ENCODE results near the gene IGFBP4. TPM values are rescaled to one million over a fixed set of nuclear protein-coding genes. Genes with fewer than 3 reads are reported as not detected.
"Not testable (repeated sequence)": the region's sequence is repeated elsewhere in the genome, so short reads cannot be mapped to it uniquely, and the experiment has no call there.

Gene IGFBP4
- 1 to 10 TPM; 1.9 to 2.0 TPM for total RNA-seq

DNA sequence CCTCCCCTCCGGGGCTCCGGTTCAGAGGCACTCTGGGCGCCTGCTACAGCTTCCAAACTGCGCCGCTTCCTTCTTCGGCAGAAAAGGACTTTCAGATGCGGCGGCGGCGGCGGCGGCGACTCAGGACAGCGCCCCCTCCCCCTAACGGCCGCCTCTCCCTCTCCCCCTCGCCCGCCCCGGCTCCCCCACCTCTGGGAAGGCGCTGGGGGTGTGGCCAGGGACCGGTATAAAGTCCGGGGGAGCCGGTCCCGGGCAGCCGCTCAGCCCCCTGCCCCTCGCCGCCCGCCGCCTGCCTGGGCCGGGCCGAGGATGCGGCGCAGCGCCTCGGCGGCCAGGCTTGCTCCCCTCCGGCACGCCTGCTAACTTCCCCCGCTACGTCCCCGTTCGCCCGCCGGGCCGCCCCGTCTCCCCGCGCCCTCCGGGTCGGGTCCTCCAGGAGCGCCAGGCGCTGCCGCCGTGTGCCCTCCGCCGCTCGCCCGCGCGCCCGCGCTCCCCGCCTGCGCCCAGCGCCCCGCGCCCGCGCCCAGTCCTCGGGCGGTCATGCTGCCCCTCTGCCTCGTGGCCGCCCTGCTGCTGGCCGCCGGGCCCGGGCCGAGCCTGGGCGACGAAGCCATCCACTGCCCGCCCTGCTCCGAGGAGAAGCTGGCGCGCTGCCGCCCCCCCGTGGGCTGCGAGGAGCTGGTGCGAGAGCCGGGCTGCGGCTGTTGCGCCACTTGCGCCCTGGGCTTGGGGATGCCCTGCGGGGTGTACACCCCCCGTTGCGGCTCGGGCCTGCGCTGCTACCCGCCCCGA, at the start of gene IGFBP4:
TSS of gene IGFBP4 (plus strand) at position 255 of the 792 bp plus-strand sequence. CDS start at position 541, 286 bp downstream.
- ChIA-PET POLR2A (interaction anchor here (0.7 kb wide), 1 partner anchor 112 kb away, joined by 3 read pairs; no protein-coding TSS in a partner anchor), CTCF (interaction anchor here (0.7 to 2.9 kb wide), 15 partner anchors 12 to 117 kb away, joined by 3 to 33 read pairs (median 4); no protein-coding TSS in a partner anchor)

DNA sequence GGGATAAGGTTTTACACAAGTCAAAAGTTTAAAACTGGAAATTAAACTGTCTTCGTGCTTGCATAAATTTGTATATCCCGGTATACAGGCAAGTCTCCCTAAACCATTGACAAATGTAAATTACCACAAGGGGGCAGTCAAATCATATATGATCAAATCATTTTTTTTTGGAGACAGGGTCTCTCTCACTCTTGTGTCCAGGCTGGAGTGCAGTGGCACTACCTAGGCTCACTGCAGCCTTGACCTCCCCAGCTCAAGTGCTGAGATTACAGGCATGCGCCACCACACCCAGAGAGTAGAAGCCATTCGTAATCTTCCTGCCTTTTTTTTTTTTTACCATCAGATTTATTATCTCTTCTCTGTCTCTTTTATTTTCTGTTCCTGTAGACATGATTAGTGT, 44.1 kb upstream of the IGFBP4 start:
- POLR2A ChIA-PET = interaction anchor here (0.6 kb wide), 1 partner anchor 12 kb away, joined by 3 read pairs; no protein-coding TSS in a partner anchor
- CTCF ChIA-PET = interaction anchor here (0.7 to 1.7 kb wide), 8 partner anchors 9 to 134 kb away, joined by 3 to 8 read pairs (median 3); partner anchors contain the start of gene RARA

DNA sequence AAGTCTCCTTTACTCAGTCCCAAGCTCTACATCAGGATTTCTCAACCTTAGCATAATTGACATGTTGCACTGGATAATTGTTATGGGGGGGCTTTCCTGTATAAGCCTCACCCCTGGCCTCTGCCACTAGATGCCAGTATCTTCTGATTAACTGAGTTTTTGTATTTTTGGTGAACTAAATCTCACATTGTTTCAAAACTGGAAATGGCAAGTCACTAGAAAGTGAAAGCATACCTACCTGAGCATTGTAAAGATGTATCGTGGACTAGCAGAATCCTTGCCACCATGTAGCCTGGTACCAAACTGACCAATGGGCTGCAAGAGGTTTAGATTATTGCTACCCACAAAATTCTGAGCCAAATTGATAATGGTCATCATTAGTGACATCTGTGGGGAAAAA, 40.6 kb upstream of the IGFBP4 start:
- POLR2A ChIA-PET = no interaction called here
- CTCF ChIA-PET = interaction anchor here (1.7 kb wide), 1 partner anchor 158 kb away, joined by 4 read pairs; no protein-coding TSS in a partner anchor

DNA sequence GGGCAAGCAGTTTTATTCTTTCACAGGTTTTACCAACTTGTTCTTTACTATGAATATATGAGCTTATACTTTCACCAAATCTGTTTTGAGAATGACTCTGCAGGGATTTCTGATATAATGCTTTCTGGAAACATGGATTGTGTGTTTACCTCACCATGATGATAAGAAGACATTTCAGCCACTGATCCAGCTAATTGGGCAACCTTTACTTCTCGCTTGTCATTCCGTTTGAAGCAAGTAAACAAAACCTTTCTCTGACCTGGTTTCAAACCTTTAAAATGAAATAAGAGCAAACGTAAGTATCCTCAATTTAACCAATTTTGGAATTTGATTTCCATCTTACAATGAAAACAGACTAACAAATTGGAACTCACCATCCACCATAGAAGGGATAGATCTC, 39.2 kb upstream of the IGFBP4 start:
- ChIA-PET POLR2A (no interaction called here), CTCF (interaction anchor here (0.6 kb wide), 1 partner anchor 1245 kb away, joined by 4 read pairs; no protein-coding TSS in a partner anchor)

DNA sequence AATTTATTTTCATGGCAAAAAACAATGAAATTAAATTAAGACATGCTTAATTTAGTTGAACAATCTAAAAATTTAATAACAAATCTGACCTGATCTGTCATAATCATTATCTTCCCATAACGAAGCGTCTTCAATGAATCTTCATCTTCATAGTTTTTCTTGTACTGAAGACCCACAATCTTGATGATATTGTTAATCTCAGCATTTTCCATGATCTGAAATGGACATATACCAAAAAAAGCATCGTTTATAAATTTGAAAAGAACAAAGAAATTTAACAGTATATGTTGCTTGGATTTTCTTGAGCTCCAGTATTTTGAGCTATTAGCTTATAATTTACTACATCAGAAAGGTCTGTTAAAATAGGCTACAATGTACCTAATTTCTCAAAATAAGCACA, 35.8 kb upstream of the IGFBP4 start:
- POLR2A ChIA-PET = no interaction called here
- CTCF ChIA-PET = no interaction called here

GRCh38 chr17:40409540-40409939, 33.7 kb upstream of the IGFBP4 start:
- CTCF ChIA-PET = interaction anchor here (0.5 to 1.4 kb wide), 3 partner anchors 8 to 65 kb away, joined by 3 to 4 read pairs (median 4); partner anchors contain the start of gene TOP2A
- POLR2A ChIA-PET = not testable (repeated sequence)

GRCh38 chr17:40410082-40410481, 33.2 kb upstream of the IGFBP4 start:
- ChIA-PET CTCF (no interaction called here), POLR2A (no interaction called here)

- POLR2A ChIA-PET = no interaction called here
- CTCF ChIA-PET = interaction anchor here (0.6 to 1.4 kb wide), 2 partner anchors 121 to 211 kb away, joined by 3 to 4 read pairs; no protein-coding TSS in a partner anchor
These were observed 31.4 kb upstream of the IGFBP4 start for GRCh38 chr17:40411821-40412220.

DNA sequence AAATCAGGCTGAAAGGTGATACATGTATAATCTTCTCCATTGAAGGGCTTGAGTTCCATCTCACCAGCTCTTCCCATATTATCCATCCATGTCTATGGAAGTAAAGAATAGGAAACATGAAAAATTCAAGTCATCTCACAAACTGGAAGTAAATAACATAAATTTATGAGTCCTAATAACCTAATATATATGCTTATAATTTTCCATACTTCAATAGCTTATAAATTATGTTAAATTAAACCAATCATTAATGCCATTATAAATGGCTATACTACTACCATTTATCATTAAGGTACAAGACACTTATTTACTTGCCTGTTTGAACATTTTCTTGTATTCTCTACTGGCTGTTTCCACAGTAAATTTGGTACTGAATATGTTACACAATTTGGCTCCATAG, 30.4 kb upstream of the IGFBP4 start:
- ChIA-PET CTCF (interaction anchor here (0.7 to 1.5 kb wide), 4 partner anchors 10 to 120 kb away, joined by 3 to 4 read pairs (median 3); no protein-coding TSS in a partner anchor), POLR2A (no interaction called here)

GRCh38 chr17:40414312-40414711, 28.9 kb upstream of the IGFBP4 start:
- POLR2A ChIA-PET = not testable (repeated sequence)
- CTCF ChIA-PET = interaction anchor here (1.1 to 1.7 kb wide), 5 partner anchors 12 to 118 kb away, joined by 3 to 8 read pairs (median 6); no protein-coding TSS in a partner anchor

GRCh38 chr17:40415390-40415789, 27.9 kb upstream of the IGFBP4 start:
- CTCF ChIA-PET = interaction anchor here (0.7 to 1.7 kb wide), 12 partner anchors 10 to 214 kb away, joined by 3 to 8 read pairs (median 4); partner anchors contain the start of gene RARA
- POLR2A ChIA-PET = no interaction called here

DNA sequence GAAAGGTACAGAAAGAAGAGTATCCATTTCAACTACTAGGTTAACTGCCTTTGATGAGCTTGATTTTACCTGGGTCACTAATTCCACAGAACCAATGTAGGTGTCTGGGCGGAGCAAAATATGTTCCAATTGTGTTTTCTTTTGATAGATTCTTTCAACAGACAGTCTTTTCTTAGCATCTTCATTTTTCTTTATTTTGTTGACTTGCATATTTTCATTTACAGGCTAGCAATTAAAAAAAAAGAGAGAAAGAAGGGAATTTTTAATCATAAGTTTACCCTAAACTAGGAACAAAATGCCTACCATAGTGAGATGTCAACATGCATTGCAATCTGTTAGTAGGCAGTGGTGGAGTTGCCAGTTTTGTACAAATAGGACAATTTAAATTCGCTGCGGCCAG, 26.6 kb upstream of the IGFBP4 start:
- ChIA-PET POLR2A (interaction anchor here (0.5 kb wide), 1 partner anchor 116 kb away, joined by 4 read pairs; no protein-coding TSS in a partner anchor), CTCF (interaction anchor here (0.9 to 2.4 kb wide), 7 partner anchors 59 to 213 kb away, joined by 3 to 22 read pairs (median 3); no protein-coding TSS in a partner anchor)

- CTCF ChIA-PET = interaction anchor here (0.9 to 2.4 kb wide), 10 partner anchors 8 to 122 kb away, joined by 3 to 22 read pairs (median 4); no protein-coding TSS in a partner anchor
- POLR2A ChIA-PET = interaction anchor here (0.8 to 1.2 kb wide), 4 partner anchors 10 to 199 kb away, joined by 3 to 4 read pairs (median 3); no protein-coding TSS in a partner anchor
These were observed 26.0 kb upstream of the IGFBP4 start for GRCh38 chr17:40417258-40417608.

GRCh38 chr17:40417609-40418427, 25.4 kb upstream of the IGFBP4 start, which contains the start of gene TOP2A:
TSS of gene TOP2A (minus strand) at chr17:40417896. CDS start at chr17:40417791, 105 bp downstream.
- ChIA-PET POLR2A (interaction anchor here (0.6 to 1.2 kb wide), 7 partner anchors 9 to 199 kb away, joined by 3 to 4 read pairs (median 3); no protein-coding TSS in a partner anchor), CTCF (interaction anchor here (0.9 to 2.4 kb wide), 12 partner anchors 9 to 122 kb away, joined by 3 to 22 read pairs (median 4); no protein-coding TSS in a partner anchor)

GRCh38 chr17:40418428-40418706, 24.9 kb upstream of the IGFBP4 start:
- ChIA-PET CTCF (interaction anchor here (0.9 to 2.4 kb wide), 10 partner anchors 8 to 114 kb away, joined by 3 to 22 read pairs (median 4); no protein-coding TSS in a partner anchor), POLR2A (interaction anchor here (0.6 to 1.2 kb wide), 4 partner anchors 29 to 145 kb away, joined by 3 read pairs; no protein-coding TSS in a partner anchor)

DNA sequence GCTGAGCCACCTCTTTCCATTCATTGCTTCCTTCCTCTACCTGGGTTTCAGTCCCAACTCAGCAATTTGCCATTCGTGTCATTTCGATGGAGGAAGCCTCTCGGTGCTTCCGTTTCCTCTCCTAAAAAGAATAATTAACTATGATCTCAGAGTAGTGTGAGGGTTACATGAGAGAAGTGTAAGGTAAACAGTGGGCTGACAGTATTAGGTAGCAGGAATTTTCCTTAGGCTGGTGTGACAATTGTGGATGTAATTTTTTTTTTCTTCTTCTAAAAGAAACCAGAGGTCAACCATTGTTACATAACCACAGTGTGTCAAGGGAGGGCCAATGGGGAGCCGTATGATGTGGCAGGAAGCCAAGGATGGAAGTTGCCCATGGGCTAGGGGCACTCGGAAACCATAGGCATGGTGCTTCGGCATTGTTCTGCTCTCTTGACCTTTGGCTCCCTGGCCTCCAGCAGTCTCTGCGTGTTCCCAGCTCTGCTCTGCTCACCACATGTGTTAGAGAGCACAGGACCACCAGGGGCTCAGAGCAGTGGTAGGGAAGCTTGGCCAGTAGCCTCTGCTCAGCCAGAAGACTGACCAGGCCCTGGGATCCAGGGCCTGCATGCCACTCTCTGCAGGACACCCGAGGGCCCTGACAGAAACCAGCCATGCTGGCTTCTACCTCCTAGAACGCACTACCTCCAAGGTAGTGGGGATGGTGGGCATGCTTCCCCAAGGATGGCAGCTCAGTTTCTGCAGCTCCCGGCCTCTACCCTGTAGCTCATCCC, 23.5 kb upstream of the IGFBP4 start:
- CTCF ChIA-PET = no interaction called here

DNA sequence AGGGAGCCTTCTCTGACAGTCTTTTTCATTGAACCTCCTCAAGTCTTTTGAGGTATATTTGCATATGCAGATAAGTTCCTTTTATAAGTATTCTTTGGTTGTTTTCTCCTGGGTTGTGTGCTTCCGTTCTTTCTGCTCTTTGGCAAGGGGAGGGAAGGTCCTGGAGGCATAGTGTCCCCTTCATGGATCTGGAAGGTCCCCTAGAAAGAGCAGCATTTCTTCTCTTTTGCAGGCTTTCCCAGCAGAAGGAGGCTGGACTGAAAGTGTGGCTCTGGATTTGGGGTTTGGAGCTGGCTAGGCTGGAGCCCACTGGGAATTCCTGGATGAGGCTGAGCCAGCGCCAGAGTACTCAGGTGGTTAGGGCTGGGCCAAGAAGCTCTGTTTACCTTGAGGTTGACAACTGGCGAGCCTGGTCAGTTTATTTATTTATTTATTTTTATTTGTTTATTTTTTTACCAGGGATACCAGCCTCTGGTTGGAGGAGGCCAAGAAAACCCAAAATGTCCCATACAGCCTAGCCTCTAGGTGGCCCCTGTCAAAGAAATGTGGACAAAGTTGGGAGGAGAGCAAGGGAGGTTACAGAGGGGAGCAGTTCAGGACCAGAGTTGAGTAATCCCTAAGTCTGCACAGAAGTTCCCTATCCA, 20.1 kb upstream of the IGFBP4 start:
- CTCF ChIA-PET = interaction anchor here (1.3 to 1.5 kb wide), 3 partner anchors 10 to 110 kb away, joined by 4 to 7 read pairs (median 5); no protein-coding TSS in a partner anchor
- POLR2A ChIA-PET = no interaction called here

More for the DNA sequence above, 23.5 kb upstream of the IGFBP4 start:
- POLR2A ChIA-PET = no interaction called here

- CTCF ChIA-PET = interaction anchor here (0.6 to 1.4 kb wide), 8 partner anchors 11 to 135 kb away, joined by 3 to 4 read pairs (median 3); no protein-coding TSS in a partner anchor
These were observed 17.5 kb upstream of the IGFBP4 start for GRCh38 chr17:40425741-40426140.

More at GRCh38 chr17:40425741-40426140, 17.5 kb upstream of the IGFBP4 start:
- POLR2A ChIA-PET = no interaction called here

Data from activated CD8-positive, alpha-beta memory T cell treated with anti-CD3 and anti-CD28 coated beads for 36 hours (primary cell).